Kasumi-1 (cell line): ENCODE results near the gene PCDHB7.
"Not testable (repeated sequence)": the region's sequence is repeated elsewhere in the genome, so short reads cannot be mapped to it uniquely, and the experiment has no call there.

Experiments used
- DNase-seq, 2 experiments: peaks; one replicate each; lab custom pipeline; 2025; lab: John Stamatoyannopoulos, UW

PCDHB7 gene

DNA sequence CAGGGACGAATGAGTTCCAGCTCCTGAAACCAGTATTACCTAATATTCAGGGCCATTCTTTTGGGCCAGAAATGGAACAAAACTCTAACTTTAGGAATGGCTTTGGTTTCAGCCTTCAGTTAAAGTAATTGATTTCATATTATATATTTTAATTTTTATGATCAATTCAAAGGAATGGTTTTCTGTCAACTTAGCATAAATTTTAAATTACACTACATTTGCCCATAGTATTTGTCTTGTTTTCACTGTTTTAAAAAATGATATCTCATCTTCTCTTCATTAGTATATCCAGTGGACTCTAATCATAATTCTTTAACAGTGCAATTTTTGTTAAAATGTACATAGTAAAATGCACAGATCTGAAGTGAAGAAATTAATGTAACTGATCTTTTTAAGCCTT lies 7.9 kb downstream of the PCDHB7 start:
- no peak for DNase-seq

DNA sequence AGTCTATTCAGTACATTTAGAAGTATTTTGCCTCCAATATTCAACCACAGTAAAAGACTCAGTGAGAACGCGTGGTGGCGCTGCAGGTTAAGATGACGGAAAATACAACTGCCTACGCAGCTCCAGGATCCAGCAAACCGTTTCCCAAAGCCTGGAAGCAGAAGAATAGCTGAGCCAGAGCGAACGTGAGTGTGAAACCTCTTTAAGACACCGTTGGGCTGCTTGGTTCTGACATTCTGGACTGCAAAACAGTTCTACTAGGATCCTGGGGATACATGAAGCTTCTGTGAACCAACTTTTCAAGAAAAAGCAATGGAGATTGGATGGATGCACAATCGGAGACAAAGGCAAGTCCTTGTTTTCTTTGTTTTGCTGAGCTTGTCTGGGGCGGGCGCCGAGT lies 9.8 kb downstream of the PCDHB7 start, which contains the start of gene PCDHB16:
PCDHB16 (plus strand) TSS at position 140 of the 400 bp plus-strand sequence; CDS start at position 313, 173 bp downstream.
- no peak for DNase-seq

DNA sequence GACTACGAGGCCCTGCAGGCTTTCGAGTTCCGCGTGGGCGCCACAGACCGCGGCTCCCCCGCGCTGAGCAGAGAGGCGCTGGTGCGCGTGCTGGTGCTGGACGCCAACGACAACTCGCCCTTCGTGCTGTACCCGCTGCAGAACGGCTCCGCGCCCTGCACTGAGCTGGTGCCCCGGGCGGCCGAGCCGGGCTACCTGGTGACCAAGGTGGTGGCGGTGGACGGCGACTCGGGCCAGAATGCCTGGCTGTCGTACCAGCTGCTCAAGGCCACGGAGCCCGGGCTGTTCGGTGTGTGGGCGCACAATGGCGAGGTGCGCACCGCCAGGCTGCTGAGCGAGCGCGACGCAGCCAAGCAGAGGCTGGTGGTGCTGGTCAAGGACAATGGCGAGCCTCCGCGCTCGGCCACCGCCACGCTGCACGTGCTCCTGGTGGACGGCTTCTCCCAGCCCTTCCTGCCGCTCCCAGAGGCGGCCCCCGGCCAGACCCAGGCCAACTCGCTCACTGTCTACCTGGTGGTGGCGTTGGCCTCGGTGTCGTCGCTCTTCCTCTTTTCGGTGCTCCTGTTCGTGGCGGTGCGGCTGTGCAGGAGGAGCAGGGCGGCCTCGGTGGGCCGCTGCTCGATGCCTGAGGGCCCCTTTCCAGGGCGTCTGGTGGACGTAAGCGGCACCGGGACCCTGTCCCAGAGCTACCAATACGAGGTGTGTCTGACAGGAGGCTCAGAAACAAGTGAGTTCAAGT lies 11.8 kb downstream of the PCDHB7 start:
- not testable (repeated sequence) for DNase-seq

DNA sequence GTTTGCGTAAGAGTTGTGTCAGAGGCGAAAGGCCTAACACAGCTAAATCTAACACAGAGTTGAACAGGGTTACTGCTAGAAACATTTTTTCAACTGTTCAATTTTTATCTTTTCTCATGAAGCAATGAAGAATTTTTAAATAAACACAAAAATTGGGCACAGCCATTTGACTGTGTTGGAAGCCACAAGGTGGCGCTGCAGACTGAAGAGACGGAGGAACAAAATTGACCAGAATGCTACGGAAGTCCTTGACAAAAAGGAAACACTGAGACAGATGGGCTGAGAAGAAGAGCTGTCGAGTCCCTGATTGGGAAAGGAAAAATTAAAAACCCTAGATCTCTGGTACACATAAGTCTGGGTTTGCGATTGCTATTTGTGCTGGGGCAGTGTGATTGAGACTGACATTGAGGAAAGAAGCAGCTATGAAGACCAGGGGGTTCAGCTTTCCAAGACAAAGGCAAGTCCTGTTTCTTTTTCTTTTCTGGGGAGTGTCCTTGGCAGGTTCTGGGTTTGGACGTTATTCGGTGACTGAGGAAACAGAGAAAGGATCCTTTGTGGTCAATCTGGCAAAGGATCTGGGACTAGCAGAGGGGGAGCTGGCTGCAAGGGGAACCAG lies 14.6 kb downstream of the PCDHB7 start, which contains the start of gene PCDHB9:
PCDHB9 (plus strand) TSS at position 265 of the 616 bp plus-strand sequence; CDS start at position 423, 158 bp downstream.
- DNase-seq = peak; percentile 43 to 48

DNA sequence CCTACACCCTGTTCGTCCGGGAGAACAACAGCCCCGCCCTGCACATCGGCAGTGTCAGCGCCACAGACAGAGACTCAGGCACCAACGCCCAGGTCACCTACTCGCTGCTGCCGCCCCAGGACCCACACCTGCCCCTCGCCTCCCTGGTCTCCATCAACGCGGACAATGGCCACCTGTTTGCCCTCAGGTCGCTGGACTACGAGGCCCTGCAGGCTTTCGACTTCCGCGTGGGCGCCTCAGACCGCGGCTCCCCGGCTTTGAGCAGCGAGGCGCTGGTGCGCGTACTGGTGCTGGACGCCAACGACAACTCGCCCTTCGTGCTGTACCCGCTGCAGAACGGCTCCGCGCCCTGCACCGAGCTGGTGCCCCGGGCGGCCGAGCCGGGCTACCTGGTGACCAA lies 16.2 kb downstream of the PCDHB7 start:
- not testable (repeated sequence) for DNase-seq

DNA sequence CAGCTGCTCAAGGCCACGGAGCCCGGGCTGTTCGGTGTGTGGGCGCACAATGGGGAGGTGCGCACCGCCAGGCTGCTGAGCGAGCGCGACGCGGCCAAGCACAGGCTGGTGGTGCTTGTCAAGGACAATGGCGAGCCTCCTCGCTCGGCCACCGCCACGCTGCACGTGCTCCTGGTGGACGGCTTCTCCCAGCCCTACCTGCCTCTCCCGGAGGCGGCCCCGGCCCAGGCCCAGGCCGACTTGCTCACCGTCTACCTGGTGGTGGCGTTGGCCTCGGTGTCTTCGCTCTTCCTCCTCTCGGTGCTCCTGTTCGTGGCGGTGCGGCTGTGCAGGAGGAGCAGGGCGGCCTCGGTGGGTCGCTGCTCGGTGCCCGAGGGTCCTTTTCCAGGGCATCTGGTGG lies 16.7 kb downstream of the PCDHB7 start:
- not testable (repeated sequence) for DNase-seq

DNA sequence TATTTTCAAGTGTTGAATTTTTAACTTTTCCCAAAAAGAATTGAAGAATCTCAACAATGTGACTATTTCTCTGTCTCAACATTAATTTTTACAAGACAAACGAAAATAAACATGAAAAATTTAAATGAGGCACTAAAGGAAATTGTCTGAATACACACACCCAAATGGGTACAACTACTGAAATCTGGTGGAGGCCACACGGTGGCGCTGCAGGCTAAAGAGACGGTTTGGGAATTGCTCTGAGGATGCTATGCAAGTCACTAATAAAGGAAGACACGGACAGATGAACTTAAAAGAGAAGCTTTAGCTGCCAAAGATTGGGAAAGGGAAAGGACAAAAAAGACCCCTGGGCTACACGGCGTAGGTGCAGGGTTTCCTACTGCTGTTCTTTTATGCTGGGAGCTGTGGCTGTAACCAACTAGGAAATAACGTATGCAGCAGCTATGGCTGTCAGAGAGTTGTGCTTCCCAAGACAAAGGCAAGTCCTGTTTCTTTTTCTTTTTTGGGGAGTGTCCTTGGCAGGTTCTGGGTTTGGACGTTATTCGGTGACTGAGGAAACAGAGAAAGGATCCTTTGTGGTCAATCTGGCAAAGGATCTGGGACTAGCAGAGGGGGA lies 19.8 kb downstream of the PCDHB7 start, which contains the start of gene PCDHB10:
PCDHB10 (plus strand) TSS at position 244 of the 616 bp plus-strand sequence; CDS start at position 444, 200 bp downstream.
- DNase-seq = peak; percentile 24 to 36

DNA sequence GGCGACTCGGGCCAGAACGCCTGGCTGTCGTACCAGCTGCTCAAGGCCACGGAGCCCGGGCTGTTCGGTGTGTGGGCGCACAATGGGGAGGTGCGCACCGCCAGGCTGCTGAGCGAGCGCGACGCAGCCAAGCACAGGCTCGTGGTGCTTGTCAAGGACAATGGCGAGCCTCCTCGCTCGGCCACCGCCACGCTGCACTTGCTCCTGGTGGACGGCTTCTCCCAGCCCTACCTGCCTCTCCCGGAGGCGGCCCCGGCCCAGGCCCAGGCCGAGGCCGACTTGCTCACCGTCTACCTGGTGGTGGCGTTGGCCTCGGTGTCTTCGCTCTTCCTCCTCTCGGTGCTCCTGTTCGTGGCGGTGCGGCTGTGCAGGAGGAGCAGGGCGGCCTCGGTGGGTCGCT lies 21.9 kb downstream of the PCDHB7 start:
- DNase-seq = not testable (repeated sequence)

DNA sequence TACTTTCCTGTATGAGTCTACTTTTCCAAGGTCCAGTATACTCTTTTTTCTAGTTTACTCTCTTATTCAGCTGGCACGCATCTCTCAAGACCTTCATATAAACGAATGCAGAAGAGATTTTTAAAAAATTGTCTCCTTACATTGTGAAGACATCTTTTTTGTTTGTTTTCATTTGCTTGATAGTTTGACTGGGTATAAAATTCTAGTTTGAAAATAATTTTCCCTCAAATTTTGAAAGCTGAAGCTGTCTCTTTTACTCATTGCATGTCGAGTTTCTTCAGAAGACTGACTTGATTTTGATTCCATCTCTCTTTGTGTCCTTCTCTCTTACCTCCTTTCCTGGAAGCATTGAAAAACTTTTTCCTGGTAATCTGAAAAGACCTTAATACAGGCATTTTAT lies 23.9 kb downstream of the PCDHB7 start:
- no peak for DNase-seq

DNA sequence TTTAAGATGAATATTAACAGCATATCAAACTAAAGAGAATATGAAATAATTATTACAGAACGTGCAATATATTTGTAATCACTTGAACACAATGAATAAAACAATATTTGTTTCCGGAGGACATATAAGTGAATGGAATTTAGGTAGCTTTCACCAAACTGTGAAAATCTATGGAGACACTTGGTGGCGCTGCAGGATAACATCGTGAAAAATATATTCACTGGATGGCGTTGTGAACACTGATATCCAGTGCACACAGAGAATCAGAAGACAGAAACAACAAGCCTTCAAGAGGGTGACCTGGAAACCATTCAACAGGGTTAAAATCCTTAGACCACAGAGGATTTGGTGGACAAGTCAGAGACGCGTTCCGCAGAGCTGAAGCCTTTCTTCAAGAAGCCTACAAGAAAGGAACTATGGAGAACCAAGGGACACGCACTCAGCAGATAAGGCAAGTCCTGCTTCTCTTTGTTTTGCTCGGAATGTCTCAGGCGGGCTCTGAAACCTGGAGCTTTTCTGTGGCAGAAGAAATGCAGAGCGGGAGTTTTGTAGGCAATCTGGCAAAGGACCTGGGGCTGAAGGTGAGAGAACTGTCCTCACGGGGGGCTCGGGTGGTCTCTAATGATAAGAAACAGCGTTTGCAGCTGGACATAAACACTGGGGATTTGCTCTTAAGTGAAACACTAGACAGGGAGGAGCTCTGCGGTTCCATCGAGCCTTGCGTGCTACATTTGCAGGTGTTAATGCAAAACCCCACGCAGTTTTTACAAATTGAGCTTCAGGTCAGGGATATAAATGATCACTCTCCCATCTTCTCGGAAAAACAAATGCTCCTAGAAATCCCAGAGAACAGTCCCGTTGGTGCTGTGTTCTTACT lies 27.2 kb downstream of the PCDHB7 start, which contains the start of gene PCDHB11:
PCDHB11 (plus strand) TSS at position 269 of the 877 bp plus-strand sequence; CDS start at position 417, 148 bp downstream.
- peak; percentile 10 to 17 for DNase-seq

DNA sequence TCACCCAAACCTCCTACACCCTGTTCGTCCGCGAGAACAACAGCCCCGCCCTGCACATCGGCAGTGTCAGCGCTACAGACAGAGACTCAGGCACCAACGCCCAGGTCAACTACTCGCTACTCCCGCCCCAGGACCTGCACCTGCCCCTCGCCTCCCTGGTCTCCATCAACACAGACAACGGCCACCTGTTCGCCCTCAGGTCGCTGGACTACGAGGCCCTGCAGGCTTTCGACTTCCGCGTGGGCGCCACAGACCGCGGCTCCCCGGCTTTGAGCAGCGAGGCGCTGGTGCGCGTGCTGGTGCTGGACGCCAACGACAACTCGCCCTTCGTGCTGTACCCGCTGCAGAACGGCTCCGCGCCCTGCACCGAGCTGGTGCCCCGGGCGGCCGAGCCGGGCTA lies 28.7 kb downstream of the PCDHB7 start:
- DNase-seq = not testable (repeated sequence)

DNA sequence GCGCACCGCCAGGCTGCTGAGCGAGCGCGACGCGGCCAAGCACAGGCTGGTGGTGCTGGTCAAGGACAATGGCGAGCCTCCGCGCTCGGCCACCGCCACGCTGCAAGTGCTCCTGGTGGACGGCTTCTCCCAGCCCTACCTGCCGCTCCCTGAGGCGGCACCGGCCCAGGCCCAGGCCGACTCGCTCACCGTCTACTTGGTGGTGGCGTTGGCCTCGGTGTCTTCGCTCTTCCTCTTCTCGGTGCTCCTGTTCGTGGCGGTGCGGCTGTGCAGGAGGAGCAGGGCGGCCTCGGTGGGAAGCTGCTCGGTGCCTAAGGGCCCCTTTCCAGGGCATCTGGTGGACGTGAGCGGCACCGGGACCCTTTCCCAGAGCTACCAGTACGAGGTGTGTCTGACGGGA lies 29.2 kb downstream of the PCDHB7 start:
- not testable (repeated sequence) for DNase-seq

DNA sequence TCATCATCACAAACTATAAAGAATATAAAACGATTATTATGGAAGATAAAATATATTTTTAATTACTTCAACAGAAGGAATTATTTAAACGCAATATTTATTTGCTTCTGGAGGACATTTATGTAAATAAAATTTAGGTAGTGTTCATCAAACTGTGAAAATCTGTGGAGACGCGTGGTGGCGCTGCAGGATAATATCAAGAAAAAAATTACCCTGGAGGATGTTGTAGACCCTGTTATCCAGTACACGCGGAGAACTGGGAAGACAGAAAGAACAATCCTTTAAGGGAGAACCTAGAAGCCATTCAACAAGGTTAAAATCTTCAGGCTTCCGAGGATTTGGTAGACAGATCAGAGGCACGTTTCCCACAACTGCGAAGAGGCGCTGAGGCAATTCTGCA lies 36.0 kb downstream of the PCDHB7 start, which contains the start of gene PCDHB12:
PCDHB12 (plus strand) TSS at position 242 of the 400 bp plus-strand sequence. CDS start 189 bp downstream, outside the sequence.
- no peak for DNase-seq

DNA sequence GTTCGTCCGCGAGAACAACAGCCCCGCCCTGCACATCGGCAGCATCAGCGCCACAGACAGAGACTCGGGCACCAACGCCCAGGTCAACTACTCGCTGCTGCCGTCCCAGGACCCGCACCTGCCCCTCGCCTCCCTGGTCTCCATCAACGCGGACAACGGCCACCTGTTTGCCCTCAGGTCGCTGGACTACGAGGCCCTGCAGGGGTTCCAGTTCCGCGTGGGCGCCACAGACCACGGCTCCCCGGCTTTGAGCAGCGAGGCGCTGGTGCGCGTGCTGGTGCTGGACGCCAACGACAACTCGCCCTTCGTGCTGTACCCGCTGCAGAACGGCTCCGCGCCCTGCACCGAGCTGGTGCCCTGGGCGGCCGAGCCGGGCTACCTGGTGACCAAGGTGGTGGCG lies 37.8 kb downstream of the PCDHB7 start:
- not testable (repeated sequence) for DNase-seq

DNA sequence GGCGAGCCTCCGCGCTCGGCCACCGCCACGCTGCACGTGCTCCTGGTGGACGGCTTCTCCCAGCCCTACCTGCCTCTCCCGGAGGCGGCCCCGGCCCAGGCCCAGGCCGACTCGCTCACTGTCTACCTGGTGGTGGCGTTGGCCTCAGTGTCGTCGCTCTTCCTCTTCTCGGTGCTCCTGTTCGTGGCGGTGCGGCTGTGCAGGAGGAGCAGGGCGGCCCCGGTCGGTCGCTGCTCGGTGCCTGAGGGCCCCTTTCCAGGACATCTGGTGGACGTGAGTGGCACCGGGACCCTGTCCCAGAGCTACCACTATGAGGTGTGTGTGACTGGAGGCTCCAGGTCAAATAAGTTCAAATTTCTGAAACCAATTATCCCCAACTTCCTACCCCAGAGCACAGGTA lies 38.4 kb downstream of the PCDHB7 start:
- not testable (repeated sequence) for DNase-seq

DNA sequence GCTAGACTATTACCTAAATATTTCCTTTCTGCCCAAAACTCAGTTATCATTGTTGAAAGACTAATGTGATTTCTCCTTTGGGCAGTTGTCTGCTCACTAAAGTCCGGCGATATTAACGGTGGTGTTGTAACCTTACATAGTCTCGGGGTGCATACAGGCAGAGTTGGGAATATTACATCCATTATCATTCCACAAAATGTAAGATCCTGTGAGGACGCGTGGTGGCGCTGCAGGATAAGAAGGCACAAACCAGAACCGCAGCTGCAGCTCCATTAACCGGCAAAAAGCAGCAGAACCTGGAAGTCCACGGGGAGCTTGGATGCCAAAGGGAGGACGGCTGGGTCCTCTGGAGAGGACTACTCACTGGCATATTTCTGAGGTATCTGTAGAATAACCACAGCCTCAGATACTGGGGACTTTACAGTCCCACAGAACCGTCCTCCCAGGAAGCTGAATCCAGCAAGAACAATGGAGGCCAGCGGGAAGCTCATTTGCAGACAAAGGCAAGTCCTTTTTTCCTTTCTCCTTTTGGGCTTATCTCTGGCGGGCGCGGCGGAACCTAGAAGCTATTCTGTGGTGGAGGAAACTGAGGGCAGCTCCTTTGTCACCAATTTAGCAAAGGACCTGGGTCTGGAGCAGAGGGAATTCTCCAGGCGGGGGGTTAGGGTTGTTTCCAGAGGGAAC lies 41.4 kb downstream of the PCDHB7 start, which contains the start of gene PCDHB13:
PCDHB13 (plus strand) TSS at position 264 of the 684 bp plus-strand sequence; CDS start at position 469, 205 bp downstream.
- DNase-seq = not testable (repeated sequence)

DNA sequence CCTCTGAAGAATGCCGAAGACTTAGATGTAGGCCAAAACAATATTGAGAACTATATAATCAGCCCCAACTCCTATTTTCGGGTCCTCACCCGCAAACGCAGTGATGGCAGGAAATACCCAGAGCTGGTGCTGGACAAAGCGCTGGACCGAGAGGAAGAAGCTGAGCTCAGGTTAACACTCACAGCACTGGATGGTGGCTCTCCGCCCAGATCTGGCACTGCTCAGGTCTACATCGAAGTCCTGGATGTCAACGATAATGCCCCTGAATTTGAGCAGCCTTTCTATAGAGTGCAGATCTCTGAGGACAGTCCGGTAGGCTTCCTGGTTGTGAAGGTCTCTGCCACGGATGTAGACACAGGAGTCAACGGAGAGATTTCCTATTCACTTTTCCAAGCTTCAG lies 42.1 kb downstream of the PCDHB7 start:
- not testable (repeated sequence) for DNase-seq

DNA sequence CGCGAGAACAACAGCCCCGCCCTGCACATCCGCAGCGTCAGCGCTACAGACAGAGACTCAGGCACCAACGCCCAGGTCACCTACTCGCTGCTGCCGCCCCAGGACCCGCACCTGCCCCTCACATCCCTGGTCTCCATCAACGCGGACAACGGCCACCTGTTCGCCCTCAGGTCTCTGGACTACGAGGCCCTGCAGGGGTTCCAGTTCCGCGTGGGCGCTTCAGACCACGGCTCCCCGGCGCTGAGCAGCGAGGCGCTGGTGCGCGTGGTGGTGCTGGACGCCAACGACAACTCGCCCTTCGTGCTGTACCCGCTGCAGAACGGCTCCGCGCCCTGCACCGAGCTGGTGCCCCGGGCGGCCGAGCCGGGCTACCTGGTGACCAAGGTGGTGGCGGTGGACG lies 43.1 kb downstream of the PCDHB7 start:
- not testable (repeated sequence) for DNase-seq

DNA sequence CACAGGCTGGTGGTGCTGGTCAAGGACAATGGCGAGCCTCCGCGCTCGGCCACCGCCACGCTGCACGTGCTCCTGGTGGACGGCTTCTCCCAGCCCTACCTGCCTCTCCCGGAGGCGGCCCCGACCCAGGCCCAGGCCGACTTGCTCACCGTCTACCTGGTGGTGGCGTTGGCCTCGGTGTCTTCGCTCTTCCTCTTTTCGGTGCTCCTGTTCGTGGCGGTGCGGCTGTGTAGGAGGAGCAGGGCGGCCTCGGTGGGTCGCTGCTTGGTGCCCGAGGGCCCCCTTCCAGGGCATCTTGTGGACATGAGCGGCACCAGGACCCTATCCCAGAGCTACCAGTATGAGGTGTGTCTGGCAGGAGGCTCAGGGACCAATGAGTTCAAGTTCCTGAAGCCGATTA lies 43.6 kb downstream of the PCDHB7 start:
- DNase-seq = not testable (repeated sequence)

DNA sequence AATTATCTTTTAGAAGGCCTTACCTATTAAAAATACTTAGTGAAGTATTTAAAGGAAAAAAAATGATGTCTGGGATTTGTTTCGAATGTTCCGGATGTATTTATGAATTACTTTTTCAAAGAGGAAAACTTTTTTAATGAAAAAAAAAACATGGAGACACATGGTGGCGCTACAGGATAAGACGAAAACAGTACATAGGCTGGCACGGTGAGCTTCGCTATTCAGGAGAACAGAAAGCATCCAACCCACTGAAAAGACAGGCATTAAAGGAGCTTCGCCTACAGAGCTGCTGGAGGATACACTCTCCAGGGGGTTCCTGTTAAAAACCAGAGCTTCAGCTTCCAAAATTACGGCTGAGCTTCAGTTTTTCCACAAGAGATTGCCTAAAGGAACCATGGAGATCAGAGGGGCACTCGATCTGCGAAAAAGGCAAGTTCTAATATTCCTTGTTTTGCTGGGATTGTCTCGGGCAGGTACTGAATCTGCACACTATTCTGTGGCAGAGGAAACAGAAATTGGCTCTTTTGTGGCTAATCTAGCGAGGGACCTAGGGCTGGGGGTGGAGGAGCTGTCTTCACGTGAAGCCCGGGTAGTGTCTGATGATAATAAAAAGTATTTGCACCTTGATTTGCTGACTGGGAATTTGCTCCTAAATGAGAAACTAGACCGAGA lies 50.8 kb downstream of the PCDHB7 start, which contains the start of gene PCDHB14:
PCDHB14 (plus strand) TSS at position 232 of the 672 bp plus-strand sequence; CDS start at position 395, 163 bp downstream.
- peak; percentile 61 to 78 for DNase-seq
